Chondrocyte (in vitro differentiated cells): ENCODE results near the gene RNF14. TPM values are rescaled to one million over a fixed set of nuclear protein-coding genes. Genes with fewer than 3 reads are reported as not detected.
A peak's percentile ranks its signal among the peaks of the same experiment; 100 is the strongest.

Source experiments
- DNase-seq: peaks from one replicate; pipeline ENCODE4 v3.0.0; 2021; ENCODE audit warnings: mixed read lengths, low spot score
- H3K27ac Mint-ChIP-seq: one replicate; pipeline ENCODE4 v1.8.0; 2021; ENCODE audit warnings: mild to moderate bottlenecking, moderate library complexity, mixed read lengths; ENCODE audit not compliant: unreplicated experiment
- H3K27me3 Mint-ChIP-seq: 2 replicates; pipeline ENCODE4 v1.8.0; 2021; ENCODE audit warnings: low read depth, mixed read lengths
- H3K36me3 Mint-ChIP-seq: 2 replicates; pipeline ENCODE4 v1.8.0; 2021; ENCODE audit warnings: low read depth, mixed read lengths
- H3K4me1 Mint-ChIP-seq: 2 replicates; pipeline ENCODE4 v1.8.0; 2021; ENCODE audit warnings: low read depth, mild to moderate bottlenecking, mixed read lengths
- H3K4me3 Mint-ChIP-seq: one replicate; pipeline ENCODE4 v1.8.0; 2021; ENCODE audit warnings: mild to moderate bottlenecking, moderate library complexity, mixed read lengths; ENCODE audit not compliant: unreplicated experiment
- H3K9me3 Mint-ChIP-seq: 2 replicates; pipeline ENCODE4 v1.8.0; 2021; ENCODE audit warnings: low read depth, mixed read lengths
- total RNA-seq: library from RNA; stranded (reverse); gene quantifications from 3 replicates; pipeline ENCODE4 v1.2.1, GENCODE V29; 2021
- TF ChIP-seq, protein P1 (sequence below): fragments of 200-600 bp; sonication (generic); IDR thresholded peaks from 2 replicates; pipeline ENCODE4 v1.5.0; 2021; ENCODE audit warnings: antibody characterized with exemption, mild to moderate bottlenecking, moderate library complexity

RNF14 gene
- total RNA-seq, 1 donor from 2014 or later = 83.6 TPM

GRCh38 chr5:142006363-142007236, 37.7 kb downstream of the RNF14 start:
- no peak for DNase-seq
- Mint-ChIP-seq H3K4me3 (no peak overlapping the region), H3K36me3 (peaks cover 11% of the 10 kb centered on the region), H3K4me1 (peaks cover 5% of the 10 kb centered on the region), H3K9me3 (no peaks in the 10 kb centered on the region), H3K27ac (peak overlapping the region; percentile 23), H3K27me3 (no peaks in the 10 kb centered on the region)
- TF ChIP-seq, protein P1, sequence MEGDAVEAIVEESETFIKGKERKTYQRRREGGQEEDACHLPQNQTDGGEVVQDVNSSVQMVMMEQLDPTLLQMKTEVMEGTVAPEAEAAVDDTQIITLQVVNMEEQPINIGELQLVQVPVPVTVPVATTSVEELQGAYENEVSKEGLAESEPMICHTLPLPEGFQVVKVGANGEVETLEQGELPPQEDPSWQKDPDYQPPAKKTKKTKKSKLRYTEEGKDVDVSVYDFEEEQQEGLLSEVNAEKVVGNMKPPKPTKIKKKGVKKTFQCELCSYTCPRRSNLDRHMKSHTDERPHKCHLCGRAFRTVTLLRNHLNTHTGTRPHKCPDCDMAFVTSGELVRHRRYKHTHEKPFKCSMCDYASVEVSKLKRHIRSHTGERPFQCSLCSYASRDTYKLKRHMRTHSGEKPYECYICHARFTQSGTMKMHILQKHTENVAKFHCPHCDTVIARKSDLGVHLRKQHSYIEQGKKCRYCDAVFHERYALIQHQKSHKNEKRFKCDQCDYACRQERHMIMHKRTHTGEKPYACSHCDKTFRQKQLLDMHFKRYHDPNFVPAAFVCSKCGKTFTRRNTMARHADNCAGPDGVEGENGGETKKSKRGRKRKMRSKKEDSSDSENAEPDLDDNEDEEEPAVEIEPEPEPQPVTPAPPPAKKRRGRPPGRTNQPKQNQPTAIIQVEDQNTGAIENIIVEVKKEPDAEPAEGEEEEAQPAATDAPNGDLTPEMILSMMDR = no peak

DNA sequence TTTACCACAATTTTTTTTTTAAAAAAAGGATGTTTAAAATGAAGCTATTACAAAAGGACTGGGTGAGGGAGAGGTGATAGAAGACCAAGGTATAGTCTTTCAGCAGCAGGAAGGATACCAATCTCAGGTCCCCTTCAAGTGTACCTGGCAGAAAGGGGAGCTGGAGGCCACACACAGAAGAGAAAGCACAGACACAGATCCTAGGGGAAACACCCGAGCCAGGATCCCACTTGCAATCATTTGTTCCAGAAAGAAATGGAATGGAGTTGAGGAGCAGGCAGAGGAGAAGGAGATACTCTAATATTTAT, 38.3 kb downstream of the RNF14 start:
- peaks cover 7% of the 10 kb centered on the region for H3K36me3 Mint-ChIP-seq
- H3K27ac Mint-ChIP-seq = peak overlapping the region; percentile 23
- H3K27me3 Mint-ChIP-seq = no peaks in the 10 kb centered on the region
- peaks cover 11% of the 10 kb centered on the region for H3K4me1 Mint-ChIP-seq
- TF ChIP-seq, protein P1 = no peak
- DNase-seq = no peak
- no peaks in the 10 kb centered on the region for H3K9me3 Mint-ChIP-seq
- H3K4me3 Mint-ChIP-seq = no peak overlapping the region

DNA sequence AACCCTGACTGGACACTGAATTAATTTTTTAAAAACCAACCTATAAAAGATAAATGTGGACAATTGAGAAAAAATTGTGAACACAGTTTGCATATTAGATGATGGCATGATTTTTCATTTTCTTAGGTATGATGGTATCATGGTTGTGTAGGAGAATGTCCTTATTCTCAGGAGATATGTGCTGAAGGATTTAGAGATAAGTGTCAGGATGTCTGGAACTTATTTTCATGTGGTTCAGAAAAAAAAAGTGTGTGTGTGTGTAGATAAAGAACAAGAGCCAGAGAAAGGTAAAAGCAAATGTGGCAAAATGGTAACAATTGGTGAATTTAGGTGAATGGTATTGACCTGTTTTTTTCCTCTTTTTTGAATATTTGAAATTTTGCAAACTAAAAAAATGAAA, 39.9 kb downstream of the RNF14 start:
- Mint-ChIP-seq H3K4me1 (peaks cover 23% of the 10 kb centered on the region), H3K27me3 (no peaks in the 10 kb centered on the region), H3K4me3 (no peak overlapping the region), H3K36me3 (peaks cover 6% of the 10 kb centered on the region), H3K9me3 (no peaks in the 10 kb centered on the region), H3K27ac (no peak overlapping the region)
- TF ChIP-seq, protein P1 = no peak
- DNase-seq = no peak

DNA sequence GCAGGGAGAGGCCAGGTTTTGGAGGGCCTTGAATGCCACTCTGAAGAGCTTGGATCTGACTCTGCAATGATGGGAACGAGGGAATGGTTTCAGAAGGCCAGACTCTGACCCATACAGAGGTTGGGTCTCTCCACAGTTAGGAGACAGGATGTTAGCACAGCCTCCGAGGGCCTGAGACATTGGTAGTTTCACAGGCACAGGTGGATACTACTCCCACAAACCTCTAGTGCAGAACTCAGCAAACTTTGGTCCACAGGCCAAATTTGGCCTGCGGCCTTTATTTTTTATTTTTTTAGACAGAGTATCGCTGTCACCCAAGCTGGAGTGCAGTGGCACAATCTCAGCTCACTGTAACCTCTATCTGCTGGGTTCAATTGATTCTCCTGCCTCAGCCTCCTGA, 41.0 kb downstream of the RNF14 start:
- Mint-ChIP-seq H3K4me1 (peaks cover 23% of the 10 kb centered on the region), H3K27ac (no peak overlapping the region), H3K36me3 (peaks cover 6% of the 10 kb centered on the region), H3K4me3 (no peak overlapping the region), H3K27me3 (no peaks in the 10 kb centered on the region), H3K9me3 (no peaks in the 10 kb centered on the region)
- TF ChIP-seq, protein P1 = no peak
- DNase-seq = no peak

DNA sequence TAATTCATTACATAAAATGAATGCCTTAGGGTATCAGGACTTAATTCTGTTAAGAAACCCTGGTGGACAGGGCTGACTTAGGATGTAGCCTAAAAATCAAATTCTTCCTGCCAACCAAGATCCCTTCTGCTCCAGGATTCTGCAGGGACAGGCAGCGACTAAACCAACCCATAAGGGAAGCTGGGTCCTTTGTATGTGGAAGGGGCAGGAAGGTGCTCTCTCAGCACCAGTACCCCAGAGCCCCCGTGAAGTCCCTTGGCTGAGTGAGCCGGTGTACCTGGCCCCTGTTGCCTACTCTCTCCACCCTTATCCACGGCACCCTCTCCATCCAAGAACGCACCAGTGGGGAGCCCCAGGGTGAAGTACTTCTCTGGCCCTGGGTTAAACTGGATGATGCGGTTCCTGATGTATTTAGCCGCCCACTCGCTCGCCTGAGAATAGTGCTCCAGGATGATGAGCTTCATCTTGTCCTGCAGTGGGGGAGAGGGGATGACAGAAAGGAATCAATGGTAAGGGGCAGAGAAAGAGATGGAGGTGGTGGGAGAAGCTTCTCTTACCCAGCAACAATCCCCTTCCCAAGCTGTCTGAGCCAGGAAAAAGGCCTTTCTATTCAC, 42.8 kb downstream of the RNF14 start:
- H3K9me3 Mint-ChIP-seq = no peaks in the 10 kb centered on the region
- H3K4me1 Mint-ChIP-seq = peaks cover 38% of the 10 kb centered on the region
- H3K27me3 Mint-ChIP-seq = no peaks in the 10 kb centered on the region
- peak overlapping the region; percentile 78 for H3K4me3 Mint-ChIP-seq
- no peak overlapping the region for H3K27ac Mint-ChIP-seq
- no peak for DNase-seq
- TF ChIP-seq, protein P1 = no peak
- peaks cover 3% of the 10 kb centered on the region for H3K36me3 Mint-ChIP-seq
